ENCODE measurements around the gene F2RL3. TPM values are rescaled to one million over a fixed set of nuclear protein-coding genes. Genes with fewer than 3 reads are reported as not detected.

Gene F2RL3
- polyA plus RNA-seq, 1 donor from 2014 or later = not detected

- Histone ChIP-seq H3K27me3 (ENCODE audit: insufficient read depth, low read depth, low read length) (no peaks in the 10 kb centered on the region), H3K79me2 (replicated peaks; ENCODE audit: insufficient read depth, low read length) (no peaks in the 10 kb centered on the region), H4K20me1 (ENCODE audit: insufficient read depth) (no peaks in the 10 kb centered on the region), H2AFZ (ENCODE audit: low read depth, low read length) (no peak overlapping the region), H3F3A (ENCODE audit: insufficient read depth, low read length, poor library complexity, severe bottlenecking) (no peaks in the 10 kb centered on the region), H3K9me2 (ENCODE audit: insufficient read depth, low read length) (no peaks in the 10 kb centered on the region), H3K4me3 (ENCODE audit: low read length) (no peak overlapping the region), H3K9me3 (ENCODE audit: low read length) (peaks cover 3% of the 10 kb centered on the region), H3K36me3 (ENCODE audit: insufficient read depth, low read length) (no peaks in the 10 kb centered on the region), H3K27ac (ENCODE audit: low read length) (no peak overlapping the region), H3K4me2 (ENCODE audit: low read length) (no peak overlapping the region), H3K9ac (ENCODE audit: low read length) (no peak overlapping the region)
- TF ChIP-seq EZH2 (IDR thresholded peaks at IDR 0.05; ENCODE audit: borderline replicate concordance, insufficient read depth, low read length, poor library complexity, severe bottlenecking) (no peak), MXI1 (conservative IDR thresholded peaks at IDR 0.05; ENCODE audit: poor library complexity, severe bottlenecking) (no peak), SMC3 (conservative IDR thresholded peaks at IDR 0.05; ENCODE audit: poor library complexity) (no peak), TAF1 (IDR thresholded peaks at IDR 0.05; ENCODE audit: low read depth) (no peak), POLR2AphosphoS5 (IDR thresholded peaks at IDR 0.05) (no peak)
These were observed 26.3 kb downstream of the F2RL3 start for GRCh38 chr19:16915135-16915534.

GRCh38 chr19:16915734-16916133, 26.9 kb downstream of the F2RL3 start:
- no peak overlapping the region for H3K27ac ChIP-seq (ENCODE audit: low read length)
- H3K36me3 ChIP-seq (ENCODE audit: insufficient read depth, low read length) = no peaks in the 10 kb centered on the region

GRCh38 chr19:16917401-16917800, 28.6 kb downstream of the F2RL3 start:
- H3K4me3 ChIP-seq (ENCODE audit: low read length) = no peak overlapping the region
- no peak overlapping the region for H3K4me2 ChIP-seq (ENCODE audit: low read length)
- H4K20me1 ChIP-seq (ENCODE audit: insufficient read depth) = no peaks in the 10 kb centered on the region
- H3K9ac ChIP-seq (ENCODE audit: low read length) = no peak overlapping the region
- no peaks in the 10 kb centered on the region for H3K9me2 ChIP-seq (ENCODE audit: insufficient read depth, low read length)
- TF ChIP-seq, protein P1, sequence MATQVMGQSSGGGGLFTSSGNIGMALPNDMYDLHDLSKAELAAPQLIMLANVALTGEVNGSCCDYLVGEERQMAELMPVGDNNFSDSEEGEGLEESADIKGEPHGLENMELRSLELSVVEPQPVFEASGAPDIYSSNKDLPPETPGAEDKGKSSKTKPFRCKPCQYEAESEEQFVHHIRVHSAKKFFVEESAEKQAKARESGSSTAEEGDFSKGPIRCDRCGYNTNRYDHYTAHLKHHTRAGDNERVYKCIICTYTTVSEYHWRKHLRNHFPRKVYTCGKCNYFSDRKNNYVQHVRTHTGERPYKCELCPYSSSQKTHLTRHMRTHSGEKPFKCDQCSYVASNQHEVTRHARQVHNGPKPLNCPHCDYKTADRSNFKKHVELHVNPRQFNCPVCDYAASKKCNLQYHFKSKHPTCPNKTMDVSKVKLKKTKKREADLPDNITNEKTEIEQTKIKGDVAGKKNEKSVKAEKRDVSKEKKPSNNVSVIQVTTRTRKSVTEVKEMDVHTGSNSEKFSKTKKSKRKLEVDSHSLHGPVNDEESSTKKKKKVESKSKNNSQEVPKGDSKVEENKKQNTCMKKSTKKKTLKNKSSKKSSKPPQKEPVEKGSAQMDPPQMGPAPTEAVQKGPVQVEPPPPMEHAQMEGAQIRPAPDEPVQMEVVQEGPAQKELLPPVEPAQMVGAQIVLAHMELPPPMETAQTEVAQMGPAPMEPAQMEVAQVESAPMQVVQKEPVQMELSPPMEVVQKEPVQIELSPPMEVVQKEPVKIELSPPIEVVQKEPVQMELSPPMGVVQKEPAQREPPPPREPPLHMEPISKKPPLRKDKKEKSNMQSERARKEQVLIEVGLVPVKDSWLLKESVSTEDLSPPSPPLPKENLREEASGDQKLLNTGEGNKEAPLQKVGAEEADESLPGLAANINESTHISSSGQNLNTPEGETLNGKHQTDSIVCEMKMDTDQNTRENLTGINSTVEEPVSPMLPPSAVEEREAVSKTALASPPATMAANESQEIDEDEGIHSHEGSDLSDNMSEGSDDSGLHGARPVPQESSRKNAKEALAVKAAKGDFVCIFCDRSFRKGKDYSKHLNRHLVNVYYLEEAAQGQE (IDR thresholded peaks at IDR 0.05; ENCODE audit: borderline replicate concordance) = no peak
- no peak for TF ChIP-seq EZH2 (IDR thresholded peaks at IDR 0.05; ENCODE audit: borderline replicate concordance, insufficient read depth, low read length, poor library complexity, severe bottlenecking)
- no peak for TF ChIP-seq EP300 (conservative IDR thresholded peaks at IDR 0.05; ENCODE audit: poor library complexity, severe bottlenecking)
- TF ChIP-seq TAF1 (IDR thresholded peaks at IDR 0.05; ENCODE audit: low read depth) = no peak
- TF ChIP-seq, protein P2, sequence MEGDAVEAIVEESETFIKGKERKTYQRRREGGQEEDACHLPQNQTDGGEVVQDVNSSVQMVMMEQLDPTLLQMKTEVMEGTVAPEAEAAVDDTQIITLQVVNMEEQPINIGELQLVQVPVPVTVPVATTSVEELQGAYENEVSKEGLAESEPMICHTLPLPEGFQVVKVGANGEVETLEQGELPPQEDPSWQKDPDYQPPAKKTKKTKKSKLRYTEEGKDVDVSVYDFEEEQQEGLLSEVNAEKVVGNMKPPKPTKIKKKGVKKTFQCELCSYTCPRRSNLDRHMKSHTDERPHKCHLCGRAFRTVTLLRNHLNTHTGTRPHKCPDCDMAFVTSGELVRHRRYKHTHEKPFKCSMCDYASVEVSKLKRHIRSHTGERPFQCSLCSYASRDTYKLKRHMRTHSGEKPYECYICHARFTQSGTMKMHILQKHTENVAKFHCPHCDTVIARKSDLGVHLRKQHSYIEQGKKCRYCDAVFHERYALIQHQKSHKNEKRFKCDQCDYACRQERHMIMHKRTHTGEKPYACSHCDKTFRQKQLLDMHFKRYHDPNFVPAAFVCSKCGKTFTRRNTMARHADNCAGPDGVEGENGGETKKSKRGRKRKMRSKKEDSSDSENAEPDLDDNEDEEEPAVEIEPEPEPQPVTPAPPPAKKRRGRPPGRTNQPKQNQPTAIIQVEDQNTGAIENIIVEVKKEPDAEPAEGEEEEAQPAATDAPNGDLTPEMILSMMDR (IDR thresholded peaks at IDR 0.05; ENCODE audit: poor library complexity, severe bottlenecking) = no peak
- TF ChIP-seq MXI1 (conservative IDR thresholded peaks at IDR 0.05; ENCODE audit: poor library complexity, severe bottlenecking) = no peak
- no peak for TF ChIP-seq RAD21 (conservative IDR thresholded peaks at IDR 0.05)
- no peak for TF ChIP-seq POLR2AphosphoS5 (IDR thresholded peaks at IDR 0.05)
- no peak for TF ChIP-seq SMC3 (conservative IDR thresholded peaks at IDR 0.05; ENCODE audit: poor library complexity)
- H3K79me2 ChIP-seq (replicated peaks; ENCODE audit: insufficient read depth, low read length) = no peaks in the 10 kb centered on the region
- H3F3A ChIP-seq (ENCODE audit: insufficient read depth, low read length, poor library complexity, severe bottlenecking) = no peaks in the 10 kb centered on the region
- no peak overlapping the region for H2AFZ ChIP-seq (ENCODE audit: low read depth, low read length)
- H3K27ac ChIP-seq (ENCODE audit: low read length) = no peak overlapping the region
- H3K36me3 ChIP-seq (ENCODE audit: insufficient read depth, low read length) = no peaks in the 10 kb centered on the region
- no peaks in the 10 kb centered on the region for H3K27me3 ChIP-seq (ENCODE audit: insufficient read depth, low read depth, low read length)
- no peaks in the 10 kb centered on the region for H3K9me3 ChIP-seq (ENCODE audit: low read length)

More at GRCh38 chr19:16915734-16916133, 26.9 kb downstream of the F2RL3 start:
- Histone ChIP-seq H3K79me2 (replicated peaks; ENCODE audit: insufficient read depth, low read length) (no peaks in the 10 kb centered on the region), H3K27me3 (ENCODE audit: insufficient read depth, low read depth, low read length) (no peaks in the 10 kb centered on the region), H3K9me2 (ENCODE audit: insufficient read depth, low read length) (no peaks in the 10 kb centered on the region), H3K9ac (ENCODE audit: low read length) (no peak overlapping the region), H3K9me3 (ENCODE audit: low read length) (peaks cover 3% of the 10 kb centered on the region), H3F3A (ENCODE audit: insufficient read depth, low read length, poor library complexity, severe bottlenecking) (no peaks in the 10 kb centered on the region), H4K20me1 (ENCODE audit: insufficient read depth) (no peaks in the 10 kb centered on the region), H3K4me3 (ENCODE audit: low read length) (no peak overlapping the region), H3K4me2 (ENCODE audit: low read length) (no peak overlapping the region), H2AFZ (ENCODE audit: low read depth, low read length) (no peak overlapping the region)
- TF ChIP-seq, protein P2 (IDR thresholded peaks at IDR 0.05; ENCODE audit: poor library complexity, severe bottlenecking) = no peak
- no peak for TF ChIP-seq POLR2AphosphoS5 (IDR thresholded peaks at IDR 0.05)
